Right atrium auricular region (tissue), 2 donors: Measurements from ENCODE around the gene P2RX3. TPM values are rescaled to one million over a fixed set of nuclear protein-coding genes. Genes with fewer than 3 reads are reported as not detected.
"Not testable (repeated sequence)": the region's sequence is repeated elsewhere in the genome, so short reads cannot be mapped to it uniquely, and the experiment has no call there.

Source experiments
- DNase-seq: peaks from one replicate; pipeline ENCODE4 v3.0.0-alpha.2; 2019; ENCODE audit warnings: low spot score
- H3K27ac ChIP-seq, 2 donors: fragments of 200-600 bp; sonication (generic); 1 replicate in 1 of 2; 2 replicates in 1 of 2; pipeline ENCODE4 v1.5.1; 2016 to 2019
- H3K27me3 ChIP-seq, 2 donors: fragments of 200-600 bp; sonication (generic); one replicate each; pipeline versions ENCODE4 v1.5.1 to v1.6.0; 2017 to 2019
- H3K36me3 ChIP-seq: fragments of 200-600 bp; sonication (generic); one replicate; pipeline ENCODE4 v1.5.1; 2016
- H3K4me1 ChIP-seq, 2 donors: fragments of 200-600 bp; sonication (generic); one replicate each; pipeline versions ENCODE4 v1.5.1 to v1.6.0; 2017 to 2019
- H3K4me3 ChIP-seq, 2 donors: fragments of 200-600 bp; sonication (generic); 1 replicate in 1 of 2; 2 replicates in 1 of 2; pipeline ENCODE4 v1.5.1; 2017 to 2019; ENCODE audit warnings: mild to moderate bottlenecking in 1 of 2, moderate library complexity in 1 of 2
- H3K9me3 ChIP-seq, 2 donors: fragments of 200-600 bp; sonication (generic); one replicate each; pipeline ENCODE4 v1.5.1; 2019
- total RNA-seq, 2 donors: library from RNA; depleted of rRNA; stranded (reverse); fragments of >200 nt; gene quantifications; one replicate each; pipeline ENCODE4 v1.1.0, GENCODE V29; 2016
- TF ChIP-seq, protein P1 (sequence below), 2 donors: fragments of 200-600 bp; sonication (generic); IDR thresholded peaks; one replicate each; pipeline ENCODE4 v1.5.1; 2019; ENCODE audit warnings: antibody characterized with exemption in 2 of 2

P2RX3 gene
- total RNA-seq, 2 donors from 2014 or later, result 1.4 TPM; not detected in 1

DNA sequence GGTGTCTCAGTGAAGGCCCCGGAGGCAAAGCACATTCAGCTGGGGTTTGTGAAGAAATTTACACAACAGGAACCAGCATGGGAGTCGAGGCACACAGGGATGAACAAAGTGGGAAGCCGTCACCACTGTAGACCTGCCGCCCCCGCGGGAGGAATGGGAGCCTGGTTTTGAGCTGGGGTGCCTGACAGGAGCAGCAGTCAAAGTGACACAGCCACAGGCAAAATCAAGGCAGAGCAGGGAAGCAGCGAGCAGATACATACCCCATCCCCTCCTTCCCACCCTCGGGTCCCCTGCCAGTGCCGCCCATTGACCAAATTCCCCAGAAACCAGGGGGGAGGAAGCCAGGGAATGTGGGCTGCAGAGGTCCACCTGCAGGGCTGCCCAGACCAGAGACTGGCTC is 20.8 kb downstream of the P2RX3 start:
- TF ChIP-seq, protein P1, sequence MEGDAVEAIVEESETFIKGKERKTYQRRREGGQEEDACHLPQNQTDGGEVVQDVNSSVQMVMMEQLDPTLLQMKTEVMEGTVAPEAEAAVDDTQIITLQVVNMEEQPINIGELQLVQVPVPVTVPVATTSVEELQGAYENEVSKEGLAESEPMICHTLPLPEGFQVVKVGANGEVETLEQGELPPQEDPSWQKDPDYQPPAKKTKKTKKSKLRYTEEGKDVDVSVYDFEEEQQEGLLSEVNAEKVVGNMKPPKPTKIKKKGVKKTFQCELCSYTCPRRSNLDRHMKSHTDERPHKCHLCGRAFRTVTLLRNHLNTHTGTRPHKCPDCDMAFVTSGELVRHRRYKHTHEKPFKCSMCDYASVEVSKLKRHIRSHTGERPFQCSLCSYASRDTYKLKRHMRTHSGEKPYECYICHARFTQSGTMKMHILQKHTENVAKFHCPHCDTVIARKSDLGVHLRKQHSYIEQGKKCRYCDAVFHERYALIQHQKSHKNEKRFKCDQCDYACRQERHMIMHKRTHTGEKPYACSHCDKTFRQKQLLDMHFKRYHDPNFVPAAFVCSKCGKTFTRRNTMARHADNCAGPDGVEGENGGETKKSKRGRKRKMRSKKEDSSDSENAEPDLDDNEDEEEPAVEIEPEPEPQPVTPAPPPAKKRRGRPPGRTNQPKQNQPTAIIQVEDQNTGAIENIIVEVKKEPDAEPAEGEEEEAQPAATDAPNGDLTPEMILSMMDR (IDR thresholded peaks at IDR 0.05), result no peak
- Histone ChIP-seq H3K4me1 (peaks cover 0 to 11% of the 10 kb centered on the region in 2 donors), H3K27me3 (no peaks in the 10 kb centered on the region), H3K27ac (no peak overlapping the region), H3K4me3 (no peak overlapping the region), H3K9me3 (no peaks in the 10 kb centered on the region), H3K36me3 (no peaks in the 10 kb centered on the region)
- DNase-seq, result no peak

DNA sequence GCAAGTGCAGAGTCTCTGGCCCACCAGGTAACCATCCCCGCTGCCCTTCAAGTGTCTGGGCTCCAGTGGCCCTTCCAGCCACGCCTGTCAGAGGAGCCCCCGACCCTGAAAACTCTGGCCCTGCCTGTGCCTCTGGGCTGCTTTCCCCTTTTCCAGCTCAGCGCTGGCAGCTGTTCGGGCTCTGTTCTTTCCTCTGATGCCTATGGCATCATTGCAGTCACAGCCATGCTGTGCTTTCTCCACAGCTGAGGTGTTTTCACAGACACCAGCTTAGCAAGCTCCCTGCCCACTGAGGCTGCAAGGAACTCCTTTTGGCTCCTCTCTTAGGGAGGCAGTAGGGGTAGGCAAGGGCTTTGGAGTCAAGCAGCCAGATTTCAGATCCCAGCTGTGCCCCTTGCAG is 21.2 kb downstream of the P2RX3 start:
- no peak overlapping the region for H3K27ac ChIP-seq
- no peak for DNase-seq
- TF ChIP-seq, protein P1 (IDR thresholded peaks at IDR 0.05), result no peak

DNA sequence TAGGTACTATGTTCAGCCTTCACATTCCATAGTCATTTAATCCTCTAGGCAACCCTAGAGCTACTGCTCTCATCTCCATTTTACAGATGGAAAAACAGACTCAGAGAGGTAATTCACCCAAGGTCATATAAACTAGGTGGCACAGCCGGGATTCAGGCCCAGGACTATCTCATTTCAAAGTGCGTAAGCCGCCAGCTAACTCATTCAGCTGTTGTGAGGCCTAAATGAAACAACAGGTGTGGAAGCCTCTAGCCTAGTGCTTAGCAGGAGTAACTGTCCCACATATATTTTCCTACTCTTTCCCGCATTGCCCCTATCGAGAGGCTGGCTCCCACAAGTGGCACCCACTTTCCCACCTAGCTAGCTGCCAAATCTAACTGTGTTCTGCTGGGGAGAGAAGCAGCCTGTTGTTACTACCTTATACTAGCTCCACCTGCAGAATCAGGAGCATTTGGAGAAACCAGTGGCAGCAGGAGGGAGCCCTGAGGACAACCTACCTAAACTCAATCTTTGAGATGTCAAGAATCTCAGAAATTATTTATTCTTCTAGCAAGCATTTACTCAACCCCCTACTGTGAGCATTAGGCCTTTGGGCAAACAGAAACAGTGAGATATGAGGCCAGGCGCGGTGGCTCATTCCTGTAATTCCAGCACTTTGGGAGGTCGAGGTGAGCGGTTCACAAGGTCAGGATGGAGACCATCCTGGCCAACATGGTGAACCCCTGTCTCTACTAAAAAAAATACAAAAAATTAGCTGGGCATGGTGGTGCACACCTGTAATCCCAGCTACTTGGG is 21.9 kb downstream of the P2RX3 start:
- TF ChIP-seq, protein P1 (IDR thresholded peaks at IDR 0.05), result no peak
- Histone ChIP-seq H3K27ac (no peak overlapping the region), H3K27me3 (no peaks in the 10 kb centered on the region), H3K4me1 (peaks cover 0 to 11% of the 10 kb centered on the region in 2 donors), H3K9me3 (no peaks in the 10 kb centered on the region), H3K36me3 (no peaks in the 10 kb centered on the region), H3K4me3 (no peak overlapping the region)
- no peak for DNase-seq

More for the DNA sequence above, 21.2 kb downstream of the P2RX3 start:
- Histone ChIP-seq H3K4me3 (no peak overlapping the region), H3K4me1 (peaks cover 0 to 11% of the 10 kb centered on the region in 2 donors), H3K36me3 (no peaks in the 10 kb centered on the region), H3K27me3 (no peaks in the 10 kb centered on the region), H3K9me3 (no peaks in the 10 kb centered on the region)

DNA sequence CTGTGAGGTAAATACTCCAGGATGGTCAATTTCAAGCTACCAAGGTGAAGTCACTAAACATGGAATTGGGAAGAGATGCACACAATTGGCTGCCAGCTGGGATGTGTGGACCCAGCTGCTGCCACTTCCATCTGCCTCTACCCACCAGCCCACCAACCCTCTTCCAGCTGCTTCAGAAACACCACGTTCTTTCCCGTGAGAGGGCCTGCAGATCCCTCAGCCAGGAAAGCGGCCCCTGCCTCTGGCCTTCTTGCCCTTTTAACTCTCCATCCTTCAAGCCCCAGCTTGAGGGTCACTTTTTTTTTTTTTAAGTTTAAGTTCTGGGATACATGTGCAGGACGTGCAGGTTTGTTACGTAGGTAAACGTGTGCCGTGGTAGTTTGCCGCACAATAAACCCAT is 22.8 kb downstream of the P2RX3 start:
- H3K27ac ChIP-seq, result no peak overlapping the region
- TF ChIP-seq, protein P1 (IDR thresholded peaks at IDR 0.05), result no peak
- no peak for DNase-seq

DNA sequence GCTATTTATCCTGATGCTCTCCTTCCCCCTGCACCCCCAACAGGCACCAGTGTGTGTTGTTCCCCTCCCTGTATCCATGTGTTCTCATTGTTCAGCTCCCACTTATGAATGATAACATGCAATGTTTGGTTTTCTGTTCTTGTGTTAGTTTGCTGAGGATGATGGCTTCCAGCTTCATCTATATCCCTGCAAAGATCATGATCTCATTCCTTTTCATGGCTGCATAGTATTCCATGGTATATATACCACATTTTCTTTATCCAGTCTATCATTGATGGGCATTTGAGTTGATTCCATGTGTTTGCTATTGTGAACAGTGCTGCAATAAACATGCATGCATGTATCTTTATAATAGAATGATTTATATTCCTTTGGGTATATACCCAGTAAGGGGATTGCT is 23.3 kb downstream of the P2RX3 start:
- not testable (repeated sequence) for H3K27ac ChIP-seq, H3K4me3 ChIP-seq, H3K27me3 ChIP-seq, H3K36me3 ChIP-seq, H3K9me3 ChIP-seq, DNase-seq
- H3K4me1 ChIP-seq, result peaks cover 0 to 11% of the 10 kb centered on the region in 2 donors

More for the DNA sequence above, 22.8 kb downstream of the P2RX3 start:
- peaks cover 0 to 11% of the 10 kb centered on the region in 2 donors for H3K4me1 ChIP-seq
- no peaks in the 10 kb centered on the region for H3K36me3 ChIP-seq
- H3K4me3 ChIP-seq, result no peak overlapping the region
- H3K27me3 ChIP-seq, result no peaks in the 10 kb centered on the region
- H3K9me3 ChIP-seq, result no peaks in the 10 kb centered on the region

DNA sequence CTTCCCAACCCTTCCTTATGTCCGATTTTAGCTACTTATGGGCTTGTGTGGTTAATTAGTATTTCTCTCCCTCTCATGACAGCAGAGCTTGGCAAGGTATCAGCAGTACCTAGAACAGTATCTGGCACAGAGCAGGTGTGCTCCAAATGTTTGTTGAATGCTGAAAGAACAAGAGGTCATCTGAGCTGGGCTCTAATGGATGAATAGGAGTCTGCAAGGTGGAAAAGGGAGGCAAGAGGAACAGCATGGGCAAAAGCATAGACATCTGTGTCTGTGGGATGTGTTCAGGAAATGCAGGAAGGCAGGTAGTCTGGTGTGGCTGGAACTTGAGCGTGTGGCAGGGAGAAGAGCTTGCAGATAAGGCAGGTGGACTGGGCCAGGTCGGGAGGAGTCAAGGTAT is 23.8 kb downstream of the P2RX3 start:
- no peak overlapping the region for H3K27ac ChIP-seq
- H3K4me3 ChIP-seq, result no peak overlapping the region
- no peaks in the 10 kb centered on the region for H3K36me3 ChIP-seq
- no peak for DNase-seq
- H3K4me1 ChIP-seq, result peaks cover 0 to 11% of the 10 kb centered on the region in 2 donors
- no peaks in the 10 kb centered on the region for H3K27me3 ChIP-seq
- H3K9me3 ChIP-seq, result no peaks in the 10 kb centered on the region
- TF ChIP-seq, protein P1 (IDR thresholded peaks at IDR 0.05), result no peak
